Stimulated activated memory B cell treated with anti-CD40 and anti-IgM and Interleukin-4, amounts not matched to agents 10 μg/mL and 1 μg/mL and 100 μg/mL, for 72 hours (primary cell): ENCODE measurements around the gene PGP.
A peak's percentile ranks its signal among the peaks of the same experiment; 100 is the strongest.

ENCODE experiments used
- ATAC-seq: fragments of 150-1000 bp; cut with Tn5 transposase; 2 replicates; pipeline ENCODE4 v1.10.0; 2021
- H3K27ac Mint-ChIP-seq: one replicate; pipeline ENCODE4 v1.8.0; 2022; ENCODE audit warnings: mild to moderate bottlenecking, mixed read lengths
- H3K27me3 Mint-ChIP-seq: one replicate; pipeline ENCODE4 v1.8.0; 2022; ENCODE audit warnings: mixed read lengths
- H3K36me3 Mint-ChIP-seq: one replicate; pipeline ENCODE4 v1.8.0; 2022; ENCODE audit warnings: mixed read lengths
- H3K4me1 Mint-ChIP-seq: one replicate; pipeline ENCODE4 v1.8.0; 2022; ENCODE audit warnings: mixed read lengths
- H3K4me3 Mint-ChIP-seq: one replicate; pipeline ENCODE4 v1.8.0; 2022; ENCODE audit warnings: mild to moderate bottlenecking, moderate library complexity, mixed read lengths
- H3K9me3 Mint-ChIP-seq: one replicate; pipeline ENCODE4 v1.8.0; 2022; ENCODE audit warnings: mixed read lengths

The PGP gene

GRCh38 chr16:2212362-2213324 lies 2.0 kb downstream of the PGP start:
- ATAC-seq, result no peak
- Mint-ChIP-seq H3K9me3 (no peaks in the 10 kb centered on the region), H3K36me3 (peaks cover 36% of the 10 kb centered on the region), H3K4me3 (peak overlapping the region; percentile 70), H3K4me1 (peaks cover 32% of the 10 kb centered on the region), H3K27me3 (no peaks in the 10 kb centered on the region), H3K27ac (no peak overlapping the region)

DNA sequence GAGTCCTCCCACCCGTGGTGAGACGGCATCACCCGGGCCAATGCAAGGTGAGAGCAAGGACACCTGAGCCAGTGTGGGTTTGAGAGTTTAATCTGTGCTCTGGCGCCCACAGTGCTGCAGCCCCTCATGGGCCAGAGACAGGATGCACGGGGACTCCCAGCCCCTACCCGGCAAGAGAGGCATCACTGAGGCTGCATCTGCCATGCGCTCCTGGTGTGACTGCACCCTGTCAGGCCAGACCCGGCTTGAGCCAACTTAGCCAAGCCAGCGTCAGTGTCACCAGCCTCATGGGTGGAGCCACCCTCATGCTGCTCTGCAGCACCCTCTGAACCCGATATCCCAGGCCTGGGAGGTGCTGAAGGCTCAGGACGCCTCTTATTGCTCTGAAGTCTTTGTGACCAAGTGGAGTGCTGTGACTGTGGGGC lies 2.7 kb downstream of the PGP start:
- H3K9me3 Mint-ChIP-seq, result no peaks in the 10 kb centered on the region
- ATAC-seq, result no peak
- no peak overlapping the region for H3K4me3 Mint-ChIP-seq
- no peak overlapping the region for H3K27ac Mint-ChIP-seq
- no peaks in the 10 kb centered on the region for H3K27me3 Mint-ChIP-seq
- H3K4me1 Mint-ChIP-seq, result peaks cover 38% of the 10 kb centered on the region
- peaks cover 41% of the 10 kb centered on the region for H3K36me3 Mint-ChIP-seq

GRCh38 chr16:2210386-2211365 lies 4.0 kb downstream of the PGP start, which contains the start of gene BRICD5:
TSS of gene BRICD5 (minus strand) at chr16:2210863. CDS start at chr16:2210833, 30 bp downstream.
- Mint-ChIP-seq H3K27ac (no peak within 1 kb of the TSS), H3K27me3 (no peaks in the 10 kb centered on the region), H3K9me3 (no peaks in the 10 kb centered on the region), H3K4me3 (no peak within 1 kb of the TSS), H3K4me1 (peaks cover 46% of the 10 kb centered on the region), H3K36me3 (peaks cover 41% of the 10 kb centered on the region)
- ATAC-seq, result no peak

- Mint-ChIP-seq H3K27ac (no peak overlapping the region), H3K4me1 (peaks cover 46% of the 10 kb centered on the region), H3K9me3 (no peaks in the 10 kb centered on the region), H3K36me3 (peaks cover 41% of the 10 kb centered on the region), H3K4me3 (no peak overlapping the region), H3K27me3 (no peaks in the 10 kb centered on the region)
- no peak for ATAC-seq
These were observed 4.7 kb downstream of the PGP start for GRCh38 chr16:2210009-2210332.

GRCh38 chr16:2209258-2210008 lies 5.2 kb downstream of the PGP start:
- no peaks in the 10 kb centered on the region for H3K27me3 Mint-ChIP-seq
- H3K4me1 Mint-ChIP-seq, result peaks cover 51% of the 10 kb centered on the region
- no peak overlapping the region for H3K27ac Mint-ChIP-seq
- H3K9me3 Mint-ChIP-seq, result no peaks in the 10 kb centered on the region
- H3K36me3 Mint-ChIP-seq, result peaks cover 41% of the 10 kb centered on the region
- H3K4me3 Mint-ChIP-seq, result no peak overlapping the region
- ATAC-seq, result no peak

GRCh38 chr16:2208772-2209171 lies 5.9 kb downstream of the PGP start:
- H3K27me3 Mint-ChIP-seq, result no peaks in the 10 kb centered on the region
- peaks cover 56% of the 10 kb centered on the region for H3K4me1 Mint-ChIP-seq
- ATAC-seq, result no peak
- H3K4me3 Mint-ChIP-seq, result no peak overlapping the region
- no peak overlapping the region for H3K27ac Mint-ChIP-seq
- H3K9me3 Mint-ChIP-seq, result no peaks in the 10 kb centered on the region
- H3K36me3 Mint-ChIP-seq, result peaks cover 41% of the 10 kb centered on the region

DNA sequence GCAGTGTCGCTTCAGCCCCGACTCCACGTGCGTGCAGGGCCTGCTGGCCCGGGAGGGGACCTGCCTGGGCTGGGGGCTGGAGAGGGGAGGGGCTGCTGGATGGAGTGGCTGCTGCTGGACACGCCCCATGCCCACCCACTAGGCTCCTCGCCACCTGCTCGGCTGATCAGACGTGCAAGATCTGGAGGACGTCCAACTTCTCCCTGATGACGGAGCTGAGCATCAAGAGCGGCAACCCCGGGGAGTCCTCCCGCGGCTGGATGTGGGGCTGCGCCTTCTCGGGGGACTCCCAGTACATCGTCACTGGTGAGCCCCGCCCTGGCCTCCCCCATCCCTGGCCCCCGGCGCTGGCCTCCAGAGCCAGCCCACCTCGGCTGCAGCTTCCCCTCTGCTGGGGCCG lies 6.3 kb downstream of the PGP start:
- no peak overlapping the region for H3K4me3 Mint-ChIP-seq
- H3K4me1 Mint-ChIP-seq, result peaks cover 57% of the 10 kb centered on the region

DNA sequence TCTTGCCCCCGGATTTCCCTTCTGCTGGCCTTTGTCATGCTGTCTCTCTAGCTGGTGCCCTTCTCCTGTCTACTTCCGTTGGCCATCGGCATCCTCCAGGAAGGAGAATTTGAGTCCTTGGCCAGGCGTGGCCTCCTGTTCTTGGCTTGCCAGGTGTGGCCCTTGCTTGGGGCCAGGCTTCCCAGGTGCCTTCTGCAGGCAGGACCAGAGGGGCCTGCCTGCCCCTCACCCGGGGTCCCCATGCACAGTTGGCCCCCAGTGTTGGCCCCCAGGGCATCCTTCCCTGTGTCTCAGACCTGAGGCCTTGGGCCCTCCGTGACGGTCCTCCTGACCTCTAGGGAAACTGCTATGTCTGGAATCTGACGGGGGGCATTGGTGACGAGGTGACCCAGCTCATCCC lies 6.8 kb downstream of the PGP start:
- Mint-ChIP-seq H3K36me3 (peaks cover 33% of the 10 kb centered on the region), H3K27me3 (no peaks in the 10 kb centered on the region), H3K9me3 (no peaks in the 10 kb centered on the region), H3K4me3 (peak overlapping the region; percentile 7), H3K27ac (no peak overlapping the region), H3K4me1 (peaks cover 53% of the 10 kb centered on the region)
- no peak for ATAC-seq

More for the DNA sequence above, 6.3 kb downstream of the PGP start:
- Mint-ChIP-seq H3K36me3 (peaks cover 37% of the 10 kb centered on the region), H3K27me3 (no peaks in the 10 kb centered on the region), H3K27ac (no peak overlapping the region), H3K9me3 (no peaks in the 10 kb centered on the region)
- ATAC-seq, result no peak

- Mint-ChIP-seq H3K9me3 (no peaks in the 10 kb centered on the region), H3K4me3 (peak overlapping the region; percentile 65), H3K27ac (no peak overlapping the region), H3K27me3 (no peaks in the 10 kb centered on the region), H3K36me3 (peaks cover 27% of the 10 kb centered on the region), H3K4me1 (peaks cover 44% of the 10 kb centered on the region)
- ATAC-seq, result no peak
These were observed 7.7 kb downstream of the PGP start for GRCh38 chr16:2206780-2207433.

GRCh38 chr16:2206420-2206779 lies 8.2 kb downstream of the PGP start:
- H3K27me3 Mint-ChIP-seq, result no peaks in the 10 kb centered on the region
- peak overlapping the region; percentile 65 for H3K4me3 Mint-ChIP-seq
- H3K36me3 Mint-ChIP-seq, result peaks cover 23% of the 10 kb centered on the region
- H3K9me3 Mint-ChIP-seq, result no peaks in the 10 kb centered on the region
- ATAC-seq, result no peak
- peaks cover 40% of the 10 kb centered on the region for H3K4me1 Mint-ChIP-seq
- peak overlapping the region; percentile 87 for H3K27ac Mint-ChIP-seq

DNA sequence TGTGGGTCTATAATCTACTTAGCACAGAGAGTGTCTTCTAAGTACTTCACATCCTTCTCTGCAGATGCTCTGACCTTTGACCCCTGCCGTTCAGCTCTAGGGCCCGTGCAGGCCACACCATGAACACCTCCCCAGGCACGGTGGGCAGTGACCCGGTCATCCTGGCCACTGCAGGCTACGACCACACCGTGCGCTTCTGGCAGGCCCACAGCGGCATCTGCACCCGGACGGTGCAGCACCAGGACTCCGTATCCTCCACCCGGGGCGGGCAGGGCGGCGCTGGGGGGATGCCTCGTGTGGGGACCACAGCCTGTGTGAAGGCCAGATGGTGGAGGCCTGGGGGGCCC lies 8.7 kb downstream of the PGP start:
- peak; percentile 35 for ATAC-seq
- peak overlapping the region; percentile 87 for H3K27ac Mint-ChIP-seq
- H3K27me3 Mint-ChIP-seq, result no peaks in the 10 kb centered on the region
- H3K9me3 Mint-ChIP-seq, result no peaks in the 10 kb centered on the region
- H3K4me1 Mint-ChIP-seq, result peaks cover 40% of the 10 kb centered on the region
- H3K4me3 Mint-ChIP-seq, result peak overlapping the region; percentile 65
- H3K36me3 Mint-ChIP-seq, result peaks cover 23% of the 10 kb centered on the region

GRCh38 chr16:2205104-2205966 lies 9.3 kb downstream of the PGP start, which contains the start of gene MLST8:
TSS of gene MLST8 (plus strand) at chr16:2205454. CDS start at chr16:2206086, 632 bp downstream.
- ATAC-seq, result peak; percentile 84
- Mint-ChIP-seq H3K9me3 (no peaks in the 10 kb centered on the region), H3K27ac (peak within 1 kb of the TSS; percentile 87), H3K4me1 (peaks cover 37% of the 10 kb centered on the region), H3K27me3 (no peaks in the 10 kb centered on the region), H3K4me3 (peak within 1 kb of the TSS; percentile 65), H3K36me3 (peaks cover 19% of the 10 kb centered on the region)

DNA sequence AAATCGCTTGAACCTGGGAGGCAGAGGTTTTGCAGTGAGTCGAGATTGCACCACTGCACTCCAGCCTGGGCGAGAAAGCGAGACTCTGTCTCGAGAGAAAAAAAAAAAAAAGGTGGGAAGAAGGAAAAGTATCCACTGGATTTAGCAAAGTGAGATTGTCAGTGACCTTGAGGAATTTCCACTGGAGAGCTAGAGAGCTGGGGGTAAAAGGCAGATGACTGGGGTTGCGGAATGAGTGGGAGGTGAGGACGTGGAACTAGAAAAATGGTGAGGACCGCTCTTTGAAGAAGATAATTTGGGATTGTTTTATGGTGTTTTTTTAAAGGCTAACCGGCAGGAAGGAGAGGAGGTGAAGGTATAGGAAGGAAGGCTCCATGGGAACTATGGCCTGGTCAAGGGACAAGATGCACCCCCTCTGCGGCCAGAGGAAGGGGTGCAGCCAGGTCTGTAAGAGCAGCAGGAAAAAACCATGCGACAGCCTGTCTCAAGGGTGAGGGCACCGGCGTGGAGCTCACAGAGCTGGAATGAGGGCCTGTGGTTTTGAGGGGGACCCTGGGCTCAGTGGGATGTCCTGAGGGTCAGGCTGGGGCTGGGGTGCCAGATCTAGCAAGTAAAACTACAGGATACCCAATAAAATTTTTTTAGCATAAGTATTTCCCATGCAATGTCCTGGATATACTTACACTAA lies 10.1 kb downstream of the PGP start:
- Mint-ChIP-seq H3K4me1 (peaks cover 34% of the 10 kb centered on the region), H3K27me3 (no peaks in the 10 kb centered on the region), H3K27ac (peak overlapping the region; percentile 87), H3K4me3 (peak overlapping the region; percentile 65), H3K36me3 (peaks cover 17% of the 10 kb centered on the region), H3K9me3 (no peaks in the 10 kb centered on the region)
- ATAC-seq, result peak; percentile 1
